Ishikawa (cell line): ENCODE data around the gene CFAP141.

Experiments
- CEBPB ChIP-seq: IDR thresholded peaks from 2 replicates; pipeline ENCODE4 v1.6.1; 2012
- CREB1 ChIP-seq: IDR thresholded peaks from 2 replicates; pipeline ENCODE4 v1.6.1; 2012; ENCODE audit warnings: low read depth
- EGR1 ChIP-seq: IDR thresholded peaks from 2 replicates; pipeline ENCODE4 v1.6.1; 2012
- EP300 ChIP-seq: IDR thresholded peaks from 2 replicates; pipeline ENCODE4 v1.6.1; 2012; ENCODE audit warnings: borderline replicate concordance
- FOXM1 ChIP-seq: IDR thresholded peaks from 2 replicates; pipeline ENCODE4 v1.6.1; 2012; ENCODE audit warnings: low read depth, borderline replicate concordance
- MAX ChIP-seq: IDR thresholded peaks from 2 replicates; pipeline ENCODE4 v1.6.1; 2012
- NFIC ChIP-seq: IDR thresholded peaks from 2 replicates; pipeline ENCODE4 v1.6.1; 2012
- RAD21 ChIP-seq: IDR thresholded peaks from 2 replicates; pipeline ENCODE4 v1.6.1; 2012; ENCODE audit warnings: low read depth
- REST ChIP-seq: IDR thresholded peaks from 2 replicates; pipeline ENCODE4 v1.6.1; 2012; ENCODE audit warnings: low read depth, mild to moderate bottlenecking
- TAF1 ChIP-seq: IDR thresholded peaks from 2 replicates; pipeline ENCODE4 v1.6.1; 2012; ENCODE audit warnings: low read depth, mild to moderate bottlenecking
- TCF12 ChIP-seq: IDR thresholded peaks from 2 replicates; pipeline ENCODE4 v1.6.1; 2012; ENCODE audit warnings: low read depth
- TEAD4 ChIP-seq: IDR thresholded peaks from 2 replicates; pipeline ENCODE4 v1.6.1; 2012
- USF1 ChIP-seq: IDR thresholded peaks from 2 replicates; pipeline ENCODE4 v1.6.1; 2012
- YY1 ChIP-seq: IDR thresholded peaks from 2 replicates; pipeline ENCODE4 v1.6.1; 2012; ENCODE audit warnings: low read depth
- ZBTB7A ChIP-seq: IDR thresholded peaks from 2 replicates; pipeline ENCODE4 v1.6.1; 2012; ENCODE audit warnings: low read depth

Gene CFAP141

GRCh38 chr1:154151311-154151710 lies 54.8 kb downstream of the CFAP141 start:
- TF ChIP-seq NFIC (no peak), CEBPB (no peak), CREB1 (no peak), RAD21 (no peak), MAX (no peak), FOXM1 (no peak), TAF1 (no peak), EGR1 (no peak), REST (no peak), USF1 (no peak), TCF12 (no peak), ZBTB7A (no peak), YY1 (no peak), EP300 (no peak), TEAD4 (no peak)
